PFSK-1 (cell line): ENCODE measurements around the gene ART4.

Experiments used
- FOXP2 ChIP-seq: optimal IDR thresholded peaks from 2 replicates; pipeline ENCODE3; 2011; ENCODE audit warnings: borderline replicate concordance, control low read depth, inconsistent platforms; ENCODE audit not compliant: insufficient read depth; ENCODE audit errors: extremely low read length, extremely low read depth
- POLR2AphosphoS5 ChIP-seq: IDR thresholded peaks from 2 replicates; pipeline ENCODE4 v1.6.1; 2012; ENCODE audit warnings: low read depth, mild to moderate bottlenecking, control low read depth, low read length, moderate library complexity
- SIN3A ChIP-seq: IDR thresholded peaks from 2 replicates; pipeline ENCODE4 v1.6.1; 2012; ENCODE audit warnings: mild to moderate bottlenecking, low read length, moderate library complexity, borderline replicate concordance; ENCODE audit not compliant: insufficient read depth
- TAF1 ChIP-seq: IDR thresholded peaks from 2 replicates; pipeline ENCODE4 v1.6.1; 2012; ENCODE audit warnings: low read length, control low read depth, borderline replicate concordance; ENCODE audit not compliant: insufficient read depth
- TF ChIP-seq, protein P1 (sequence below), 2 experiments: IDR thresholded peaks; 2 replicates each; pipeline versions ENCODE4 v1.6.1 to v1.8.0; 2011 to 2012; ENCODE audit warnings: low read depth in 2 of 2, low read length in 2 of 2, control low read depth in 1 of 2, inconsistent platforms in 1 of 2, mild to moderate bottlenecking in 1 of 2, moderate library complexity in 1 of 2; ENCODE audit not compliant: insufficient read depth in 1 of 2

ART4 gene

GRCh38 chr12:14853961-14854360 lies 10.6 kb upstream of the ART4 start:
- TF ChIP-seq SIN3A (no peak), POLR2AphosphoS5 (no peak), FOXP2 (no peak), TAF1 (no peak)
- TF ChIP-seq, protein P1, sequence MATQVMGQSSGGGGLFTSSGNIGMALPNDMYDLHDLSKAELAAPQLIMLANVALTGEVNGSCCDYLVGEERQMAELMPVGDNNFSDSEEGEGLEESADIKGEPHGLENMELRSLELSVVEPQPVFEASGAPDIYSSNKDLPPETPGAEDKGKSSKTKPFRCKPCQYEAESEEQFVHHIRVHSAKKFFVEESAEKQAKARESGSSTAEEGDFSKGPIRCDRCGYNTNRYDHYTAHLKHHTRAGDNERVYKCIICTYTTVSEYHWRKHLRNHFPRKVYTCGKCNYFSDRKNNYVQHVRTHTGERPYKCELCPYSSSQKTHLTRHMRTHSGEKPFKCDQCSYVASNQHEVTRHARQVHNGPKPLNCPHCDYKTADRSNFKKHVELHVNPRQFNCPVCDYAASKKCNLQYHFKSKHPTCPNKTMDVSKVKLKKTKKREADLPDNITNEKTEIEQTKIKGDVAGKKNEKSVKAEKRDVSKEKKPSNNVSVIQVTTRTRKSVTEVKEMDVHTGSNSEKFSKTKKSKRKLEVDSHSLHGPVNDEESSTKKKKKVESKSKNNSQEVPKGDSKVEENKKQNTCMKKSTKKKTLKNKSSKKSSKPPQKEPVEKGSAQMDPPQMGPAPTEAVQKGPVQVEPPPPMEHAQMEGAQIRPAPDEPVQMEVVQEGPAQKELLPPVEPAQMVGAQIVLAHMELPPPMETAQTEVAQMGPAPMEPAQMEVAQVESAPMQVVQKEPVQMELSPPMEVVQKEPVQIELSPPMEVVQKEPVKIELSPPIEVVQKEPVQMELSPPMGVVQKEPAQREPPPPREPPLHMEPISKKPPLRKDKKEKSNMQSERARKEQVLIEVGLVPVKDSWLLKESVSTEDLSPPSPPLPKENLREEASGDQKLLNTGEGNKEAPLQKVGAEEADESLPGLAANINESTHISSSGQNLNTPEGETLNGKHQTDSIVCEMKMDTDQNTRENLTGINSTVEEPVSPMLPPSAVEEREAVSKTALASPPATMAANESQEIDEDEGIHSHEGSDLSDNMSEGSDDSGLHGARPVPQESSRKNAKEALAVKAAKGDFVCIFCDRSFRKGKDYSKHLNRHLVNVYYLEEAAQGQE (IDR thresholded peaks at IDR 0.05; ENCODE audit: insufficient read depth in 1 of 2, low read depth in 2 of 2, low read length in 2 of 2) = no peak

DNA sequence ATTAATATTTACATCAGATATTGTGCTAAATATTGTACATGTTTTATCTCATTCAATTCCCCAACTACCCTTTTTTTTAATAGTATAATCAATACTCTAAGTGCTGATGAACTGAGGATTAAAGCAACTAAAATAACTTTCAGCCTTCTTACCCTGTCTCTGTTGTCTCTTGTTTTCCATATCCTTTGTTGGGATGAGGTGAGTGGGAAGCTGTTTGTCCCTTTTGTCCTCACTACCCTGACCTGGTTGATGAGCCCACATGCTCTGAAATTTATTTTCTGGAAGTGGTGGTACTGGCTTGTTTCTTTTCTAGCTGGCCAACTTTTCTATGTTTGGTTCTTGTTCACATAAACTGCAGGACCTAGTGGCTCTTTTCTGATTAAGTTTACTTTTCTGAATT lies 9.6 kb upstream of the ART4 start:
- TF ChIP-seq FOXP2 (no peak), TAF1 (no peak), POLR2AphosphoS5 (no peak), SIN3A (no peak)
- TF ChIP-seq, protein P1 (IDR thresholded peaks at IDR 0.05; ENCODE audit: insufficient read depth in 1 of 2, low read depth in 2 of 2, low read length in 2 of 2) = no peak

- TF ChIP-seq, protein P1 (IDR thresholded peaks at IDR 0.05; ENCODE audit: insufficient read depth in 1 of 2, low read depth in 2 of 2, low read length in 2 of 2) = no peak
- TF ChIP-seq SIN3A = no peak
- TF ChIP-seq FOXP2 = no peak
- no peak for TF ChIP-seq POLR2AphosphoS5
- no peak for TF ChIP-seq TAF1
Observed at GRCh38 chr12:14850929-14851663, 7.8 kb upstream of the ART4 start.

- TF ChIP-seq SIN3A = peak; percentile 74; the same call in 1 of the 2 replicates
- no peak for TF ChIP-seq FOXP2
- TF ChIP-seq, protein P1 (IDR thresholded peaks at IDR 0.05; ENCODE audit: insufficient read depth in 1 of 2, low read depth in 2 of 2, low read length in 2 of 2) = peak in 1 of 2 experiments; percentile 67; a peak in 1 of 4 replicates
- TF ChIP-seq TAF1 = peak; percentile 34; the same call in 1 of the 2 replicates
- TF ChIP-seq POLR2AphosphoS5 = peak; percentile 64
Observed at GRCh38 chr12:14849661-14850060, 6.3 kb upstream of the ART4 start.
